GM12878 (cell line): ENCODE data around the gene GTPBP1. TPM values are rescaled to one million over a fixed set of nuclear protein-coding genes. Genes with fewer than 3 reads are reported as not detected.
A peak's percentile ranks its signal among the peaks of the same experiment; 100 is the strongest.

Experiments used
- ATAC-seq: fragments of 200-7000 bp; cut with Tn5 transposase; 3 replicates; pipeline ENCODE4 v1.9.1; 2020; ENCODE audit warnings: mild to moderate bottlenecking, moderate library complexity
- BruUV-seq: library from RNA; stranded (reverse); fragments of 400-500 nt; replicated peaks from 2 replicates; lab custom pipeline; 2021; lab: Mats Ljungman, UMichigan
- CTCF ChIA-PET: fragments of 300-600 bp; sonication (Branson Sonifier 250); formaldehyde crosslinking; extraction: SDS; loops from one replicate; lab custom pipeline; 2021; ENCODE audit warnings: inconsistent platforms; lab: Yijun Ruan, JAX
- POLR2A ChIA-PET: fragments of 350-600 bp; formaldehyde crosslinking; extraction: SDS; loops from one replicate; lab custom pipeline; 2021; ENCODE audit warnings: inconsistent platforms; lab: Charles Lee
- RAD21 ChIA-PET: fragments of 300-600 bp; sonication (Branson Sonifier 250); formaldehyde crosslinking; loops from one replicate; lab custom pipeline; 2023; ENCODE audit warnings: antibody characterized with exemption; ENCODE audit not compliant: unreplicated experiment; lab: Charles Lee
- SMC1A ChIA-PET: fragments of 300-600 bp; sonication (Branson Sonifier 250); formaldehyde crosslinking; loops from one replicate; lab custom pipeline; 2023; ENCODE audit not compliant: unreplicated experiment, uncharacterized antibody; lab: Charles Lee
- DNase-seq: peaks from one replicate; pipeline ENCODE4 v3.0.0-alpha.2; 2011; ENCODE audit warnings: low read depth, low spot score
- FAIRE-seq: peaks from 3 replicates; lab custom pipeline; 2011; peaks lifted over from hg19 to GRCh38; lab: Jason Lieb, UNC
- H2AFZ ChIP-seq: 2 replicates; pipeline ENCODE4 v1.6.0; 2011; ENCODE audit warnings: low read depth, low read length, control low read depth; ENCODE audit not compliant: control insufficient read depth
- H3K27ac ChIP-seq: 2 replicates; pipeline ENCODE4 v1.5.1; 2011; ENCODE audit warnings: control low read depth; ENCODE audit not compliant: control insufficient read depth, insufficient read depth
- H3K27me3 ChIP-seq, 2 experiments: replicated peaks in 1 of 2; 2 replicates each; pipeline versions ENCODE4 v1.6.0 to v1.6.1; 2011; ENCODE audit warnings: low read length in 1 of 2; ENCODE audit not compliant: control insufficient read depth in 2 of 2, insufficient read depth in 2 of 2
- H3K36me3 ChIP-seq, 2 experiments: 2 replicates each; pipeline ENCODE4 v1.5.1; 2011; ENCODE audit warnings: low read length in 1 of 2; ENCODE audit not compliant: control insufficient read depth in 2 of 2, insufficient read depth in 2 of 2
- H3K4me1 ChIP-seq: 2 replicates; pipeline ENCODE4 v1.6.1; 2011; ENCODE audit warnings: mild to moderate bottlenecking, low read length, moderate library complexity, mixed read lengths; ENCODE audit not compliant: control insufficient read depth, insufficient read depth
- H3K4me2 ChIP-seq: 2 replicates; pipeline ENCODE4 v1.6.0; 2011; ENCODE audit warnings: control low read depth; ENCODE audit not compliant: control insufficient read depth, insufficient read depth
- H3K4me3 ChIP-seq: fragments of 200-600 bp; sonication (generic); 2 replicates; pipeline ENCODE4 v1.5.1; 2016
- H3K79me2 ChIP-seq: 2 replicates; pipeline ENCODE4 v1.6.0; 2011; ENCODE audit warnings: low read length; ENCODE audit not compliant: control insufficient read depth, insufficient read depth
- H3K9ac ChIP-seq: 2 replicates; pipeline ENCODE4 v1.8.0; 2011; ENCODE audit warnings: low read length, control low read depth, mixed read lengths; ENCODE audit not compliant: control insufficient read depth, insufficient read depth
- H3K9me3 ChIP-seq: replicated peaks from 3 replicates; pipeline ENCODE4 v1.5.1; 2011; ENCODE audit warnings: mild to moderate bottlenecking, low read length; ENCODE audit not compliant: control insufficient read depth, insufficient read depth
- H4K20me1 ChIP-seq: 2 replicates; pipeline ENCODE4 v1.6.0; 2011; ENCODE audit not compliant: control insufficient read depth, insufficient read depth
- ASH2L ChIP-seq: fragments of 300-600, 200-600 bp; sonication (generic); IDR thresholded peaks from 2 replicates; pipeline ENCODE4 v1.6.1; 2017; ENCODE audit warnings: low read depth, mild to moderate bottlenecking, borderline replicate concordance
- ATF7 ChIP-seq: fragments of 450-650 bp; IDR thresholded peaks from 2 replicates; pipeline ENCODE4 v1.6.1; 2016; ENCODE audit warnings: low read depth, mild to moderate bottlenecking
- CEBPB ChIP-seq, 2 experiments: fragments of 150-350 bp in 1 of 2; IDR thresholded peaks; 2 replicates each; pipeline ENCODE4 v1.6.1; 2012 to 2014; ENCODE audit warnings: low read depth in 2 of 2, low read length in 2 of 2, borderline replicate concordance in 1 of 2, inconsistent platforms in 1 of 2
- LARP7 ChIP-seq: fragments of 450-650 bp; IDR thresholded peaks from 2 replicates; pipeline ENCODE4 v1.6.1; 2017; ENCODE audit warnings: mild to moderate bottlenecking
- NBN ChIP-seq: fragments of 450-650 bp; IDR thresholded peaks from 2 replicates; pipeline ENCODE4 v1.6.1; 2016
- PAX5 ChIP-seq: IDR thresholded peaks from 2 replicates; pipeline ENCODE4 v1.6.1; 2011; ENCODE audit warnings: low read depth, low read length, borderline replicate concordance
- PAX8 ChIP-seq: fragments of 450-650 bp; IDR thresholded peaks from 2 replicates; pipeline ENCODE4 v1.6.1; 2017; ENCODE audit warnings: mild to moderate bottlenecking, moderate library complexity
- RAD21 ChIP-seq: IDR thresholded peaks from 2 replicates; pipeline ENCODE4 v1.6.1; 2011; ENCODE audit warnings: mild to moderate bottlenecking, low read depth, low read length, moderate library complexity; ENCODE audit not compliant: insufficient read depth
- YY1 ChIP-seq: IDR thresholded peaks from 2 replicates; pipeline ENCODE4 v1.6.1; 2011; ENCODE audit warnings: low read depth, mild to moderate bottlenecking, low read length
- WGBS: methylation state at CpG from one replicate; pipeline ENCODE4 v1.1.6; 2016; ENCODE audit warnings: low lambda C conversion rate; ENCODE audit not compliant: insufficient replicate concordance, insufficient coverage; ENCODE audit errors: missing lambda C conversion rate; 5-methylcytosine and 5-hydroxymethylcytosine counted together
- in situ Hi-C: fragments of 300-500 bp; cut with MboI; formaldehyde crosslinking; loops from 9 replicates; pipeline ENCODE4 v1.14.3; 2018; ENCODE audit warnings: mixed read lengths
- intact Hi-C: fragments of 100-400 bp; cut with micrococcal nuclease; formaldehyde crosslinking; loops from one replicate; pipeline ENCODE4 v1.14.2; 2022; ENCODE audit not compliant: unreplicated experiment
- polyA plus RNA-seq, 11 experiments: library from polyadenylated mRNA; depleted of rRNA in 4 of 11; unstranded in 6 of 11; stranded (reverse) in 5 of 11; fragments of >200 nt; fragmentation: Nextera tagmentation in 4 of 11; fragmentation: Illumina TruSeq in 1 of 11; extraction: Ambion mirVana in 4 of 11; extraction: Trizol in 1 of 11; gene quantifications; 1 replicate in 1 of 11; 2 replicates in 10 of 11; pipeline versions ENCODE4 v1.2.1 to v1.2.3, GENCODE V29; 2011 to 2016; ENCODE audit warnings: inconsistent platforms in 2 of 11, missing spikeins in 2 of 11, low read depth in 1 of 11
- total RNA-seq, 4 experiments: library from RNA; depleted of rRNA in 3 of 4; stranded (reverse); fragments of >200 nt in 3 of 4; fragmentation: Illumina TruSeq in 1 of 4; extraction: Trizol in 1 of 4; gene quantifications; 2 replicates each; pipeline versions ENCODE4 v1.2.1 to v1.2.3, GENCODE V29; 2013 to 2021

GTPBP1 gene
- total and polyA plus RNA-seq, 10 of the 15 experiments (the other 5 are each of a cell fraction or from before 2014, with no cell fraction given): 0.89 to 63.1 (median 34.2) TPM

DNA sequence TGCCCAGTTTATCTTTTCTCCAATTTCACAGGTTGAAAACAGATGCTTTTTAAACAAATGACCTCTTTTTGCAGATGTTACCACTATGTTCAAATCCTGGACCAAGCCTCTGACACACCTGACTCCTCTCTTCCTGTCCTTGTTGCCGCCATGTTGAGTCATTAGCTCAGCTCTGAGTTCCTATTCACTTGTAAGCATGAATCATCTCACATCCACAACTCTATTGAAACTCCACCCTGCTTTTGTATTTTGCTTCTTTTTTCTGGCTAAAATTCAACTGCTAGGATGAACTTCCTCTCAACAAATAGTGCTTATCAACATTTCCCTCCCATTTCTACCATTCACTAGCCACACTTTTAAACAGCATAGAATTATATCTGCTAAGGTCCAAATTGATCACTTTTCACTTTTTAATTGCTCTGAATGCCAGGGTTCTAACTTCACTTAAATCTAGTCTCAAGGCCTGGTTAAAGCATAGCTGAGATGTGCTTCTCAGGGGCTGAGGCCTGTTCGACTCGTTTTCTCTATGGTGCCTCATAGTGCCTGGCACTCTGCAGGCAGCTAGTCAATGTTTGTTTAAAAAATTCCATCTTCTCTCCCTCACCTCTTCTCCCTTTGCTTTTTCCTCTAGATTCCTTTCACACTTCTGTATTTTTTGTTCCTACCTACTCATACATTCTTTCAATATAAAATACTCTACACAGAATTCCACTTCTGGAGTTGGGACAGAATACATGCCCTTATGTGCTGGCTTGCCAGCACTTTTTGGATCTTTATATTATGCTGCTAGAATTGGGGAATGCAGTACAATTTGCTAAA, 8.9 kb upstream of the GTPBP1 start:
- Histone ChIP-seq H3K79me2 (peaks cover 56% of the 10 kb centered on the region), H3K27ac (peak overlapping the region; percentile 41), H3K4me3 (peak overlapping the region; percentile 86; the same call in 1 of the 2 replicates), H3K9ac (peak overlapping the region; percentile 25; the same call in 1 of the 2 replicates), H3K9me3 (no peaks in the 10 kb centered on the region), H2AFZ (no peak overlapping the region), H3K27me3 (no peaks in the 10 kb centered on the region), H3K4me2 (peak overlapping the region; percentile 83), H4K20me1 (no peaks in the 10 kb centered on the region), H3K36me3 (0 out of 4 replicates have a peak, but pooled peaks cover 0 to 7% of the 10 kb centered on the region in 2 experiments), H3K4me1 (peaks cover 7% of the 10 kb centered on the region)
- no TSS peak for BruUV-seq
- in situ Hi-C loops: no loop called here
- FAIRE-seq (no peak), DNase-seq (no peak), ATAC-seq (peak; percentile 8; the same call in 1 of the 3 replicates)
- POLR2A ChIA-PET: interaction anchor here (1.8 to 5.9 kb wide), 6 partner anchors 8 to 60 kb away, joined by 4 to 43 read pairs (median 20); partner anchors contain the start of genes GTPBP1, SUN2 and TOMM22
- TF ChIP-seq CEBPB (IDR thresholded peaks at IDR 0.05; ENCODE audit: borderline replicate concordance in 1 of 2, low read depth in 2 of 2, low read length in 2 of 2) (no peak), PAX8 (no peak), NBN (0 out of 2 replicates have a peak, but pooled peaks have one; percentile 23), RAD21 (no peak), ASH2L (no peak), ATF7 (peak; percentile 10; the same call in 1 of the 2 replicates), YY1 (peak; percentile 79), PAX5 (no peak), LARP7 (no peak)
- CTCF ChIA-PET: interaction anchor here (0.6 to 4.4 kb wide), 5 partner anchors 11 to 72 kb away, joined by 3 to 45 read pairs (median 5); partner anchors contain the start of gene TOMM22
- intact Hi-C loops: no loop called here
- RAD21 ChIA-PET: interaction anchor here (1.7 to 5.3 kb wide), 3 partner anchors 11 to 15 kb away, joined by 3 to 30 read pairs (median 12); partner anchors contain the start of gene TOMM22
- 54% methylated on average over 3 of the region's 3 CpGs for WGBS
- SMC1A ChIA-PET: interaction anchor here (0.9 to 7.6 kb wide), 5 partner anchors 11 to 69 kb away, joined by 3 to 54 read pairs (median 6); partner anchors contain the start of genes GTPBP1 and TOMM22
